Activated CD8-positive, alpha-beta T cell treated with anti-CD3 and anti-CD28 coated beads for 36 hours (primary cell): ENCODE results near the gene TICRR. TPM values are rescaled to one million over a fixed set of nuclear protein-coding genes. Genes with fewer than 3 reads are reported as not detected.

Experiments
- ATAC-seq: fragments of 200-7000 bp; cut with Tn5 transposase; one replicate; pipeline ENCODE4 v1.10.0; 2021; ENCODE audit warnings: mild to moderate bottlenecking, moderate library complexity
- CTCF ChIA-PET: fragments of 350-600 bp; sonication (Branson Sonifier 250); formaldehyde crosslinking; loops from one replicate; lab custom pipeline; 2021; ENCODE audit warnings: antibody characterized with exemption; lab: Charles Lee
- POLR2A ChIA-PET: fragments of 350-600 bp; sonication (Branson Sonifier 250); formaldehyde crosslinking; loops from one replicate; lab custom pipeline; 2021; ENCODE audit warnings: antibody characterized with exemption; lab: Charles Lee
- DNase-seq: peaks from one replicate; pipeline ENCODE4 v3.0.0-alpha.2; 2020
- H3K27ac Mint-ChIP-seq: one replicate; pipeline ENCODE4 v1.8.0; 2021; ENCODE audit warnings: mild to moderate bottlenecking, mixed read lengths
- H3K27me3 Mint-ChIP-seq: one replicate; pipeline ENCODE4 v1.8.0; 2021; ENCODE audit warnings: mixed read lengths
- H3K36me3 Mint-ChIP-seq: one replicate; pipeline ENCODE4 v1.8.0; 2021; ENCODE audit warnings: low read depth, mixed read lengths
- H3K4me1 Mint-ChIP-seq: one replicate; pipeline ENCODE4 v1.8.0; 2021; ENCODE audit warnings: low read depth, mixed read lengths
- H3K4me3 Mint-ChIP-seq: one replicate; pipeline ENCODE4 v1.8.0; 2021; ENCODE audit warnings: mild to moderate bottlenecking, moderate library complexity, mixed read lengths
- H3K9me3 Mint-ChIP-seq: one replicate; pipeline ENCODE4 v1.8.0; 2021; ENCODE audit warnings: mixed read lengths
- CTCF ChIP-seq: fragments of 200-600 bp; IDR thresholded peaks from one replicate; pipeline ENCODE4 v1.8.0; 2022; ENCODE audit warnings: antibody characterized with exemption, mild to moderate bottlenecking
- intact Hi-C: fragments of 100-400 bp; cut with micrococcal nuclease; formaldehyde crosslinking; loops from one replicate; pipeline ENCODE4 v1.10.0; 2022
- total RNA-seq, 2 experiments: library from RNA; stranded (reverse); gene quantifications; one replicate each; pipeline ENCODE4 v1.2.3, GENCODE V29; 2021

TICRR gene
- total RNA-seq, 2 experiments from 2014 or later = 27.0 to 29.2 TPM

DNA sequence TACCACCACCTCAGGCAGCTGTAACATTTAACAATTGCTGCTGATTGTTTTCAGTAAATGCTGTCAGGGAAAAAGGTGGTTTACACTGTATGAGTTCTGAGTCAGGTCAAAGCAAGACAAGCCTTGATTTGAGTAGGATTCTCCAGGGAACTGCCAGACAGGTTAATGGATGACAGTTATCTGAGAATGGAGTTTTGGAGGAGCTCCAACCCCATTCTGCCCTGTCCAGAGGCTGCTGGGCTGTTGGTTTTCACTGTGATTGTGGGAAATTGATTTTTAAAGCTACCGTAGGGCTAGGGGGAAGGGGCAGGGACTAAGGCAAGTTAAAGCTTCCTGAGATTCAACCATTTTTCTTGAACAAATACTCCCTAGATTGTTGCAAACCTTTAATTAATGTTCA is 39.9 kb downstream of the TICRR start:
- no peak overlapping the region for H3K27ac Mint-ChIP-seq
- TF ChIP-seq CTCF = no peak
- intact Hi-C loops = no loop called here
- no peak for DNase-seq
- H3K27me3 Mint-ChIP-seq = no peaks in the 10 kb centered on the region
- no peaks in the 10 kb centered on the region for H3K4me1 Mint-ChIP-seq
- H3K9me3 Mint-ChIP-seq = peaks cover 24% of the 10 kb centered on the region
- ChIA-PET CTCF (interaction anchor here (1.2 to 1.3 kb wide), 2 partner anchors 8 to 260 kb away, joined by 3 read pairs; no protein-coding TSS in a partner anchor), POLR2A (no interaction called here)
- H3K4me3 Mint-ChIP-seq = no peak overlapping the region
- no peak for ATAC-seq
- H3K36me3 Mint-ChIP-seq = peaks cover 85% of the 10 kb centered on the region

- DNase-seq (no peak), ATAC-seq (no peak)
- H3K27ac Mint-ChIP-seq = no peak overlapping the region
- H3K4me3 Mint-ChIP-seq = no peak overlapping the region
- H3K36me3 Mint-ChIP-seq = peaks cover 83% of the 10 kb centered on the region
- H3K4me1 Mint-ChIP-seq = no peaks in the 10 kb centered on the region
- CTCF ChIA-PET = interaction anchor here (0.9 kb wide), 1 partner anchor 31 kb away, joined by 3 read pairs; no protein-coding TSS in a partner anchor
- no peaks in the 10 kb centered on the region for H3K27me3 Mint-ChIP-seq
- TF ChIP-seq CTCF = no peak
- POLR2A ChIA-PET = no interaction called here
- intact Hi-C loops = no loop called here
- H3K9me3 Mint-ChIP-seq = peaks cover 20% of the 10 kb centered on the region
Observed at GRCh38 chr15:89616228-89616627, 41.0 kb downstream of the TICRR start.

DNA sequence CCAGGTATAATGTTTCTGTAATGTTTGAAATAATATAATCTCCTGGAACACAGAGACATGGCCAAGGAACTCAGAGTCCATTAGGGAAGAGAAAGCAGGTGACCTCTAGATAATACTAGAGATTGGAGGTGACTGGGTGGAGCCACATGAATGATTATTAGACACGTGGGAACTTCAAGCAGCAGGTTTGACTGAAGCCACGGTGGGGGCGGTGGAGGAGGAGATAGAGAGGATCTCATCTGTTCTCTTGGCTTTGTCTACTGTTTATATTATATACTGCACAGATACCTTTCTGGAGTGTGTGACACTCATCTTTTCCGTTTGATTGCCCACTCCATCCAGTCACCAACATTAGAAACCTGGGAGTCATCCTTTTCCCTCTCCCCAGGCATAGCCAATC is 46.3 kb downstream of the TICRR start:
- CTCF ChIA-PET = no interaction called here
- H3K4me1 Mint-ChIP-seq = no peaks in the 10 kb centered on the region
- no peaks in the 10 kb centered on the region for H3K27me3 Mint-ChIP-seq
- intact Hi-C loops = no loop called here
- POLR2A ChIA-PET = no interaction called here
- ATAC-seq = no peak
- no peak overlapping the region for H3K4me3 Mint-ChIP-seq
- no peak for DNase-seq
- no peaks in the 10 kb centered on the region for H3K9me3 Mint-ChIP-seq
- TF ChIP-seq CTCF = no peak
- H3K27ac Mint-ChIP-seq = no peak overlapping the region
- peaks cover 83% of the 10 kb centered on the region for H3K36me3 Mint-ChIP-seq

- no peak for DNase-seq
- Mint-ChIP-seq H3K4me3 (no peak overlapping the region), H3K4me1 (no peaks in the 10 kb centered on the region), H3K36me3 (peaks cover 85% of the 10 kb centered on the region), H3K27ac (no peak overlapping the region), H3K27me3 (no peaks in the 10 kb centered on the region), H3K9me3 (no peaks in the 10 kb centered on the region)
- POLR2A ChIA-PET = no interaction called here
- CTCF ChIA-PET = interaction anchor here (1.5 kb wide), 1 partner anchor 24 kb away, joined by 4 read pairs; no protein-coding TSS in a partner anchor
- no peak for ATAC-seq
- TF ChIP-seq CTCF = no peak
- intact Hi-C loops = no loop called here
Observed at GRCh38 chr15:89623165-89623564, 47.9 kb downstream of the TICRR start.

GRCh38 chr15:89625716-89626115 is 50.4 kb downstream of the TICRR start:
- ChIA-PET CTCF (no interaction called here), POLR2A (no interaction called here)
- TF ChIP-seq CTCF = no peak
- ATAC-seq = no peak
- Mint-ChIP-seq H3K4me1 (peaks cover 5% of the 10 kb centered on the region), H3K4me3 (no peak overlapping the region), H3K9me3 (no peaks in the 10 kb centered on the region), H3K36me3 (peaks cover 83% of the 10 kb centered on the region), H3K27me3 (no peaks in the 10 kb centered on the region), H3K27ac (no peak overlapping the region)
- intact Hi-C loops = no loop called here
- no peak for DNase-seq
